B cell (primary cell): ENCODE data around the gene KIF25.

Experiments used
- EZH2 ChIP-seq: IDR thresholded peaks from 2 replicates; pipeline ENCODE4 v1.6.1; 2012; ENCODE audit warnings: borderline replicate concordance, low read depth, mild to moderate bottlenecking, moderate library complexity, low read length; ENCODE audit not compliant: insufficient read depth, poor library complexity, severe bottlenecking
- TF ChIP-seq, protein P1 (sequence below): fragments of 200-600 bp; IDR thresholded peaks from one replicate; pipeline ENCODE4 v1.8.0; 2022; ENCODE audit warnings: antibody characterized with exemption, mild to moderate bottlenecking

DNA sequence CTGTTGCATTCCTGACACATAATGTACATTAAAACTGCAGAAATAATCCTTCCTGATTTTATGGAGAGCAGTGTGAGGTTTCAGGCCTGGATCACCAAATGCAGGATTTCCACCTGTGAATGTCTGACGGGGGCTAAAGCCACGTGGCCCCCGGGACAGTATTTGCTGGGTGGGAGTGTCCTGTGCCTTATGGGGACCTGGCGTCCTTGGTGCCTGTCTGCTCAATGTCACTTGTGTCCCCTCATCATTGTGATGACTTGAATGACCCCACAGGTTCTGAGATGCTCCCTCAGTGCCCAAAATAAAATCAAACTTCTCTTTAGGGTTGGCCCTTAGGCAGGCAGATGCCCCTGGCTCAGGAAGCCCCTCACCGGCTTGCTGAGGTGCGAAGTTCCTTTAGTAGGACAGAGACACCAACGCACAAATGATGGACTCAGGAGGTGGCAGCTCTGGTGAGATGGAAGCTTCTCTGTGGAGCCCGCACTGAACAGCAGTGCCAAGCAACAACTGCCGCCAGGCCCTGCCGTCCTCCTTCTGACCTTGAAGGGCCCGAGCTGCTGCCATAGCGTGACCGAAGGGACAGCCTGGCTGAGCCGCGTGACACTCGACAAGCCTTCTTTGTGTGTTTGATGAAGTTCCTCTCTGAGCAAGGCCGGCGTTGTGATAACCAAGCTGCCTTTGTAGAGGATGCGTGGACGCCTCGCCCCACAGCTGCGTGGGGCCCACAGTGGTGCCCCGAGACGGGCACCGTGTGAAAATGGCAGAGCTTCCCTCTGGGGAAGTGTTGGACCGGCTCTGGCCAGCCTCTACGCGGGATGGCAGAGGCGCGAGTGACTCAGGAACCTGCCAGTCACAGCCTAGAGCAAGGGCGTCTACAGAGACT is 50.6 kb downstream of the KIF25 start:
- TF ChIP-seq, protein P1, sequence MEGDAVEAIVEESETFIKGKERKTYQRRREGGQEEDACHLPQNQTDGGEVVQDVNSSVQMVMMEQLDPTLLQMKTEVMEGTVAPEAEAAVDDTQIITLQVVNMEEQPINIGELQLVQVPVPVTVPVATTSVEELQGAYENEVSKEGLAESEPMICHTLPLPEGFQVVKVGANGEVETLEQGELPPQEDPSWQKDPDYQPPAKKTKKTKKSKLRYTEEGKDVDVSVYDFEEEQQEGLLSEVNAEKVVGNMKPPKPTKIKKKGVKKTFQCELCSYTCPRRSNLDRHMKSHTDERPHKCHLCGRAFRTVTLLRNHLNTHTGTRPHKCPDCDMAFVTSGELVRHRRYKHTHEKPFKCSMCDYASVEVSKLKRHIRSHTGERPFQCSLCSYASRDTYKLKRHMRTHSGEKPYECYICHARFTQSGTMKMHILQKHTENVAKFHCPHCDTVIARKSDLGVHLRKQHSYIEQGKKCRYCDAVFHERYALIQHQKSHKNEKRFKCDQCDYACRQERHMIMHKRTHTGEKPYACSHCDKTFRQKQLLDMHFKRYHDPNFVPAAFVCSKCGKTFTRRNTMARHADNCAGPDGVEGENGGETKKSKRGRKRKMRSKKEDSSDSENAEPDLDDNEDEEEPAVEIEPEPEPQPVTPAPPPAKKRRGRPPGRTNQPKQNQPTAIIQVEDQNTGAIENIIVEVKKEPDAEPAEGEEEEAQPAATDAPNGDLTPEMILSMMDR, result no peak
- TF ChIP-seq EZH2, result no peak
